WERI-Rb-1 (cell line): Measurements from ENCODE around the gene METTL26.

Source experiments
- DNase-seq: peaks from one replicate; pipeline ENCODE4 v3.0.0-alpha.2; 2020
- H3K27ac ChIP-seq: fragments of 250-450 bp; sonication (Bioruptor Pico); 2 replicates; pipeline ENCODE4 v1.5.1; 2020; ENCODE audit warnings: mild to moderate bottlenecking, moderate library complexity
- H3K27me3 ChIP-seq: fragments of 250-450 bp; sonication (Bioruptor Pico); 2 replicates; pipeline ENCODE4 v1.5.1; 2021; ENCODE audit warnings: mild to moderate bottlenecking, low read depth, moderate library complexity; ENCODE audit not compliant: insufficient read depth, severe bottlenecking
- H3K36me3 ChIP-seq: fragments of 250-450 bp; sonication (Bioruptor Pico); 2 replicates; pipeline ENCODE4 v1.5.1; 2020; ENCODE audit warnings: mild to moderate bottlenecking, moderate library complexity
- H3K4me3 ChIP-seq: 2 replicates; pipeline ENCODE4 v1.5.1; 2011; ENCODE audit warnings: low read depth, mild to moderate bottlenecking, control low read depth, low read length
- H3K9me3 ChIP-seq: fragments of 250-450 bp; sonication (Bioruptor Pico); 2 replicates; pipeline ENCODE4 v1.5.1; 2021; ENCODE audit warnings: mild to moderate bottlenecking, moderate library complexity; ENCODE audit not compliant: severe bottlenecking
- TF ChIP-seq, protein P1 (sequence below): IDR thresholded peaks from 2 replicates; pipeline ENCODE4 v1.5.1; 2011; ENCODE audit warnings: low read depth, mild to moderate bottlenecking, control low read depth, inconsistent platforms, low read length

Gene METTL26

DNA sequence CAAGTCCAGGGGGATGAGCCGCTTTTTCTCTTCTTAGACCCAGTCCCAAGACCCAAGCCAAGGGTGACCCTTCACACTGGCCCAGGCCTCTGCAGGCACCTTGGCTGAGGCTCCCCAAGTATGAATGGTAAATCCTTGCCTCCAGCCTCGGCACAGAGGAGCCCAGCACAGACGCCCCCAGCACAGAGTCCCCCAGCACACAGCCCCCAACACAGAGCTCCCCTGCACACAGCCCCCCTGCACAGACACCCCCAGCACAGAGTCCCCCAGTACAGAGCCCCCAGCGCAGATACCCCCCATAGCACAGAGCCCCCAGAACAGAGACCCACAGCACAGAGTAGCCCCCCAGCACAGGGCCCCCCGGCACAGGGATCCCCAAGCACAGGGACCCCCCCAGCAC lies 4.5 kb upstream of the METTL26 start:
- no peak for DNase-seq
- H3K4me3 ChIP-seq: no peak overlapping the region; the same call in 1 of the 2 replicates
- H3K36me3 ChIP-seq: no peaks in the 10 kb centered on the region; the same call in 1 of the 2 replicates
- TF ChIP-seq, protein P1, sequence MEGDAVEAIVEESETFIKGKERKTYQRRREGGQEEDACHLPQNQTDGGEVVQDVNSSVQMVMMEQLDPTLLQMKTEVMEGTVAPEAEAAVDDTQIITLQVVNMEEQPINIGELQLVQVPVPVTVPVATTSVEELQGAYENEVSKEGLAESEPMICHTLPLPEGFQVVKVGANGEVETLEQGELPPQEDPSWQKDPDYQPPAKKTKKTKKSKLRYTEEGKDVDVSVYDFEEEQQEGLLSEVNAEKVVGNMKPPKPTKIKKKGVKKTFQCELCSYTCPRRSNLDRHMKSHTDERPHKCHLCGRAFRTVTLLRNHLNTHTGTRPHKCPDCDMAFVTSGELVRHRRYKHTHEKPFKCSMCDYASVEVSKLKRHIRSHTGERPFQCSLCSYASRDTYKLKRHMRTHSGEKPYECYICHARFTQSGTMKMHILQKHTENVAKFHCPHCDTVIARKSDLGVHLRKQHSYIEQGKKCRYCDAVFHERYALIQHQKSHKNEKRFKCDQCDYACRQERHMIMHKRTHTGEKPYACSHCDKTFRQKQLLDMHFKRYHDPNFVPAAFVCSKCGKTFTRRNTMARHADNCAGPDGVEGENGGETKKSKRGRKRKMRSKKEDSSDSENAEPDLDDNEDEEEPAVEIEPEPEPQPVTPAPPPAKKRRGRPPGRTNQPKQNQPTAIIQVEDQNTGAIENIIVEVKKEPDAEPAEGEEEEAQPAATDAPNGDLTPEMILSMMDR: no peak
- H3K27me3 ChIP-seq: no peaks in the 10 kb centered on the region
- H3K27ac ChIP-seq: no peak overlapping the region
- no peaks in the 10 kb centered on the region for H3K9me3 ChIP-seq

DNA sequence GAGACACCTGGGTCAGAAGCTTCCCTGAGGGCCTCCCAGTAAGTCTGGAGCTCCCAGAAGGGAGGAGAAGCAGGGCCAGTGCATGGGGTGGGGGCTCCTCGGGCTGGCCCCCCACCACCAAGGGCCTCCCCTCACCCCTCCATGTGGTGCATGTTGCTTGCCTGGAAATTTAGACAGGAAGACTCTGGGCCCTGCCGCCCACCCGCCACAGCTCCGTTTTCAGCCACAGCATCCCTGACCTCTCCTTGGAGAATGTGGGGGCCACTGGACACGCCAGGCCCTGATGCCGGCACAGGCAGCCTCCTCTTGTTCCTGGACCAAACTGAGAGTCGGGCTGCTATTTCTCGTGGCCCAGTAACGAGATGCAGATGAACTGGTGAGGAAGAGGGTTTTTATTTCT lies 2.7 kb upstream of the METTL26 start:
- DNase-seq: no peak
- Histone ChIP-seq H3K9me3 (no peaks in the 10 kb centered on the region), H3K36me3 (peaks cover 9% of the 10 kb centered on the region), H3K27me3 (no peaks in the 10 kb centered on the region), H3K4me3 (no peak overlapping the region), H3K27ac (peak overlapping the region; percentile 35)
- TF ChIP-seq, protein P1: no peak

DNA sequence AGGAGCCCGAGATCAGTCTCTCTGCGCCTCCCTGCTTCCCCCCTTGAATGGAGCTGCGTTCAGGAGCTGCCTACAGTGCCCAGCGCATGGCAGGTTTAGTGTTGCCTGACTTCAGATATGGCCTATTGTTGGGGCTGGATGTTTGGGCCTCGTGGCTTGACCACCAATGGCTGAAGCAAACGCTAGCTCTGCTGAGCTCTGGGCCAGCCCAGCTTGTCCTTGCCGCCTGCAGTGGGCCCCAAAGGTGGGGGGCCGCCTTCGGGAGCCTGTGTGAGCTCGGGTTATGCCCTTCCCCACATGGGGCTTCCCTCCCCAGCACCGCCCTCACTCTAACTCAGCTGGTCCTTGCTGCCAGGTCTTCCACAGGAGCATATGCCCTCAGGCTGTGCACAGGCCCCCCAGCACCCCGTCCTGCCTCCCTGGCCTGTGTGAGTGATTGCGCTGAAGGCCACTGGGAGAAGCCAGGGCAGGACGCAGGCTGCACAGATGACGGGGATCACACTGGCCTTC lies 2.0 kb upstream of the METTL26 start:
- peaks cover 16% of the 10 kb centered on the region for H3K36me3 ChIP-seq
- TF ChIP-seq, protein P1: no peak
- H3K27ac ChIP-seq: peak overlapping the region; percentile 77
- H3K9me3 ChIP-seq: no peaks in the 10 kb centered on the region
- no peak for DNase-seq
- no peaks in the 10 kb centered on the region for H3K27me3 ChIP-seq
- H3K4me3 ChIP-seq: no peak overlapping the region

DNA sequence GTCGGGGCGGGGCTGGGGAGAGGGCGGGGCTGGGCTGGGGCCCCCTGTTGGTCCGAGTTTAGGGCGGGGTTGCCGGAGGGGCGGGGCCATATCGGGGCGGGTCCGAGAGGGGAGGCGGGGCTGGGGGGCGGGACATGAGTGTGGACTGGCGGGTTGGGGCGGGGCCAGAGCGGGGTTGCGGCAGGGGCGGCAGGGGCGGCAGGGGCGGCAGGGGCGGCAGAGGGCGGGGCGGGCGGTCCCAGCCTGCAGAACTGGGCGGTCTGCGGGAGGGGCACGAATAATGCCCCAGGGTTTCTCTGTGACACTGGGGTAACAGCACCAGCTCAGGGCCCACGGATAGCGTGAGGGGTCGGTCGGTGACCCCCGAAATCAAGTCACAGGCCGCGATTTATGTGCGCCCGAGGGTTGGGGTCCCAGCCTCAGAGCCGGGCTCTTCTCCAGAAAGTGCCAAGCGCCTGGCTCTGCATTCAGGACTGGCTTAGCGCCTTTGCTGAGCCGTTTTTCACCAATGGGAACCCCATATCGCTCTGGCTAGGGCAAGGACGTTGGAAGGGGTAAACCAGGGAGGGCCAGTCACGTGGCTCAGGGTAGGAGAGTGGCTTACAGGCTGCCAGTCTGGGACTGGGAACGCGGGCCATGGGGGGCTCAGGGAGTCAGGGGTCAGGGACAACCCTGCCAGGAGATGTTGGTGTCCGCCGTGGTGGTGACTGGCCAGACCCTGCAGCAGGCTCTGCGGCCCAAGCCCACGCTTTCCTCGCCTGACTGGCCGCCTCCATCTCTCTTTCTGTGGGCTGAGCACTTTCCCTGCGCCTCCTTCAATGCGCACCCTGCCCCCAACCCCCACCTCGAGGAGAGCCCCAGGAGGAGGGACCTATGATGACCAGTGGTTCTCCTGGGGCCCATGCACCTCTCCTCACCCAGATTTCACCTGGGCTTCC lies 1.2 kb upstream of the METTL26 start:
- DNase-seq: peak; percentile 89
- peak overlapping the region; percentile 95 for H3K27ac ChIP-seq

DNA sequence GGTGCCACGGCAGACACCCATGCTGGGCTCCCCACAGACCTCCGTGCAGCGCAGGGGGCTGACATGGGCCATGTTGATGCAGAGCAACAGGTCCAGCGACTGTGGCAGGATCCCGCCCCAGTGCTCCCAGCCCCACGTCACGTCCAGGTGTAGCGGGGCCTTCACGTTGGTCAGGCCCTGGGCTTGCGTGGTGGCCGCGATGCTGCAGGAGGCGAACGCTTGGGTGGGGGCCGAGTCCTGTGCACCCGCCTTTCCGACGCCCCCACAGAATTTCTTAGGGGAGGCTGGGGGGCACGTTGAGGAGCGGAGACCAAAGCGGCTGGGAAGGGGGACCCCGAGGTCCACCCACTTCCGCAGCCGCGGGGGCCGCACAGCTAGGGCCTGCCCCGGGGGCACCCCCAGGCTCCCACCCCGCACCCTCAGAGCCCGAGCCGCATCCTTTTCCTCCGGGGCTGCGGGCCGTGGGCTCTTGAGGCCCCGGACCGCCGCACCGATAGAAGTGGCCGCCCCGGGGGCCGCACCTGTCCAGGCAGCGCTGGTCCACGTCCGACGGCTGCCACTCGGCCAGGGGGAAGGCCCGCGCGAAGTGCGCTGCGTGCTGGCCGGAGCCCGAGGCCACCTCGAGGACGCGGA lies 416 bp downstream of the METTL26 start:
- Histone ChIP-seq H3K36me3 (peaks cover 22% of the 10 kb centered on the region), H3K27ac (peak overlapping the region; percentile 95), H3K9me3 (no peaks in the 10 kb centered on the region), H3K4me3 (peak overlapping the region; percentile 88), H3K27me3 (no peaks in the 10 kb centered on the region)
- TF ChIP-seq, protein P1: no peak
- DNase-seq: no peak

More for the DNA sequence above, 1.2 kb upstream of the METTL26 start:
- no peaks in the 10 kb centered on the region for H3K27me3 ChIP-seq
- no peaks in the 10 kb centered on the region for H3K9me3 ChIP-seq
- TF ChIP-seq, protein P1: no peak
- H3K4me3 ChIP-seq: peak overlapping the region; percentile 88
- peaks cover 22% of the 10 kb centered on the region for H3K36me3 ChIP-seq
